HepG2 (cell line): ENCODE data around the gene UBE2QL1. TPM values are rescaled to one million over a fixed set of nuclear protein-coding genes. Genes with fewer than 3 reads are reported as not detected.

ENCODE experiments used
- JUN ChIP-seq: sonication (generic); formaldehyde crosslinking; IDR thresholded peaks from 2 replicates; pipeline ENCODE4 v1.4.0; 2020; ENCODE audit warnings: mild to moderate bottlenecking, missing genetic modification reagents
- ZNF547 ChIP-seq: sonication (generic); formaldehyde crosslinking; IDR thresholded peaks from 2 replicates; pipeline ENCODE4 v1.5.1; 2020; ENCODE audit warnings: mild to moderate bottlenecking, missing genetic modification reagents
- polyA plus RNA-seq, 8 experiments: library from polyadenylated mRNA; depleted of rRNA in 3 of 8; stranded (reverse) in 7 of 8; unstranded in 1 of 8; fragments of >200 nt; fragmentation: Illumina TruSeq in 4 of 8; extraction: Trizol in 4 of 8; gene quantifications; 2 replicates each; pipeline versions ENCODE4 v1.2.1 to v1.2.3, GENCODE V29; 2011 to 2016; ENCODE audit warnings: low read depth in 4 of 8, missing spikeins in 1 of 8, mixed read lengths in 1 of 8; ENCODE audit not compliant: insufficient read depth in 1 of 8
- total RNA-seq, 5 experiments: library from RNA; depleted of rRNA; stranded (reverse); fragments of >200 nt; fragmentation: Illumina TruSeq; extraction: Trizol; gene quantifications; 2 replicates each; pipeline ENCODE4 v1.2.3, GENCODE V29; 2016; ENCODE audit warnings: low read depth in 1 of 5
- TF ChIP-seq, protein P1 (sequence below): sonication (generic); formaldehyde crosslinking; IDR thresholded peaks from 2 replicates; pipeline ENCODE4 v1.4.0; 2020; ENCODE audit warnings: missing genetic modification reagents, borderline replicate concordance
- TF ChIP-seq, protein P2 (sequence below): sonication (generic); formaldehyde crosslinking; IDR thresholded peaks from 2 replicates; pipeline ENCODE4 v1.4.0; 2020; ENCODE audit warnings: missing genetic modification reagents

The UBE2QL1 gene
- total and polyA plus RNA-seq, 2 of the 13 experiments (the other 11 are each of a cell fraction or from before 2014, with no cell fraction given), result not detected

DNA sequence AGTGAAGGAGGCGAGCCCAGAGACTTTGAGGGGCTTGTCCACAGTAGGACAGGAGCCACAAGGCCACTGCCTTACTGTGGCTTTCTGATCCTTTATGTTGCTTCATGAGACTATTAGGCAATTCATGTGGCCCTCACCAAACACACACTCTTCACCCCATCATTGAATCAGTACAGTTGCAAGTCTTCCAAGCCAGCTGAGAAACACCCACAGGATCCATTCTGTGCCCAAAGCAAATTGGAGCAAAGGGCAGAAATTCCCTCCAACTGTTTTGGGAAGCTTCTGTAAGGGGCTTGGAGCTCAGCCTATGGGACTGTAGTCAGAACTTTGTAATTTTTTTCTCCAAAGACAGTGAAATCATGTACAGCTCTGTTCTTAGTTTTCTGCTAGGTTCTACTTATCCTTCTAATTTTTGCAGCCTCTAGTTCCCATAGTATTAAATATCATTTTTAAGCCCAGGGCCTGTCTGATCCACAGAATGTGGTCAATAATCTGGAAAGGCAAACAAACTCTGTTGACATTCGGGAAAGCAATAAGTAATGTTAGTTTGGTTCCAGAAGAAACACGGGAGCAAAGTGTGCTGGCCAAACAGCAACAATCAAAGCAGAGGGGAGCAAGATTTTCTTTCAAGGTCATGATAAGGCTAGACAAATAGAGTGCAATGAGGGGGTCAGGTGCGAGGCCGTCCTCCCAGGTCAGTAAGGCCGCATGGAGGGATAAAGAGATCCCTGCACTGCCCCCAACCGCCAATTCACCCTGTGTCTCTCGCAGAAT lies 47.0 kb downstream of the UBE2QL1 start (continued):
- TF ChIP-seq, protein P1, sequence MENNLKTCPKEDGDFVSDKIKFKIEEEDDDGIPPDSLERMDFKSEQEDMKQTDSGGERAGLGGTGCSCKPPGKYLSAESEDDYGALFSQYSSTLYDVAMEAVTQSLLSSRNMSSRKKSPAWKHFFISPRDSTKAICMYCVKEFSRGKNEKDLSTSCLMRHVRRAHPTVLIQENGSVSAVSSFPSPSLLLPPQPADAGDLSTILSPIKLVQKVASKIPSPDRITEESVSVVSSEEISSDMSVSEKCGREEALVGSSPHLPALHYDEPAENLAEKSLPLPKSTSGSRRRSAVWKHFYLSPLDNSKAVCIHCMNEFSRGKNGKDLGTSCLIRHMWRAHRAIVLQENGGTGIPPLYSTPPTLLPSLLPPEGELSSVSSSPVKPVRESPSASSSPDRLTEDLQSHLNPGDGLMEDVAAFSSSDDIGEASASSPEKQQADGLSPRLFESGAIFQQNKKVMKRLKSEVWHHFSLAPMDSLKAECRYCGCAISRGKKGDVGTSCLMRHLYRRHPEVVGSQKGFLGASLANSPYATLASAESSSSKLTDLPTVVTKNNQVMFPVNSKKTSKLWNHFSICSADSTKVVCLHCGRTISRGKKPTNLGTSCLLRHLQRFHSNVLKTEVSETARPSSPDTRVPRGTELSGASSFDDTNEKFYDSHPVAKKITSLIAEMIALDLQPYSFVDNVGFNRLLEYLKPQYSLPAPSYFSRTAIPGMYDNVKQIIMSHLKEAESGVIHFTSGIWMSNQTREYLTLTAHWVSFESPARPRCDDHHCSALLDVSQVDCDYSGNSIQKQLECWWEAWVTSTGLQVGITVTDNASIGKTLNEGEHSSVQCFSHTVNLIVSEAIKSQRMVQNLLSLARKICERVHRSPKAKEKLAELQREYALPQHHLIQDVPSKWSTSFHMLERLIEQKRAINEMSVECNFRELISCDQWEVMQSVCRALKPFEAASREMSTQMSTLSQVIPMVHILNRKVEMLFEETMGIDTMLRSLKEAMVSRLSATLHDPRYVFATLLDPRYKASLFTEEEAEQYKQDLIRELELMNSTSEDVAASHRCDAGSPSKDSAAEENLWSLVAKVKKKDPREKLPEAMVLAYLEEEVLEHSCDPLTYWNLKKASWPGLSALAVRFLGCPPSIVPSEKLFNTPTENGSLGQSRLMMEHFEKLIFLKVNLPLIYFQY (CRISPR knock-in tag), result no peak
- TF ChIP-seq ZNF547 (CRISPR knock-in tag) (no peak), JUN (CRISPR knock-in tag) (no peak)
- TF ChIP-seq, protein P2, sequence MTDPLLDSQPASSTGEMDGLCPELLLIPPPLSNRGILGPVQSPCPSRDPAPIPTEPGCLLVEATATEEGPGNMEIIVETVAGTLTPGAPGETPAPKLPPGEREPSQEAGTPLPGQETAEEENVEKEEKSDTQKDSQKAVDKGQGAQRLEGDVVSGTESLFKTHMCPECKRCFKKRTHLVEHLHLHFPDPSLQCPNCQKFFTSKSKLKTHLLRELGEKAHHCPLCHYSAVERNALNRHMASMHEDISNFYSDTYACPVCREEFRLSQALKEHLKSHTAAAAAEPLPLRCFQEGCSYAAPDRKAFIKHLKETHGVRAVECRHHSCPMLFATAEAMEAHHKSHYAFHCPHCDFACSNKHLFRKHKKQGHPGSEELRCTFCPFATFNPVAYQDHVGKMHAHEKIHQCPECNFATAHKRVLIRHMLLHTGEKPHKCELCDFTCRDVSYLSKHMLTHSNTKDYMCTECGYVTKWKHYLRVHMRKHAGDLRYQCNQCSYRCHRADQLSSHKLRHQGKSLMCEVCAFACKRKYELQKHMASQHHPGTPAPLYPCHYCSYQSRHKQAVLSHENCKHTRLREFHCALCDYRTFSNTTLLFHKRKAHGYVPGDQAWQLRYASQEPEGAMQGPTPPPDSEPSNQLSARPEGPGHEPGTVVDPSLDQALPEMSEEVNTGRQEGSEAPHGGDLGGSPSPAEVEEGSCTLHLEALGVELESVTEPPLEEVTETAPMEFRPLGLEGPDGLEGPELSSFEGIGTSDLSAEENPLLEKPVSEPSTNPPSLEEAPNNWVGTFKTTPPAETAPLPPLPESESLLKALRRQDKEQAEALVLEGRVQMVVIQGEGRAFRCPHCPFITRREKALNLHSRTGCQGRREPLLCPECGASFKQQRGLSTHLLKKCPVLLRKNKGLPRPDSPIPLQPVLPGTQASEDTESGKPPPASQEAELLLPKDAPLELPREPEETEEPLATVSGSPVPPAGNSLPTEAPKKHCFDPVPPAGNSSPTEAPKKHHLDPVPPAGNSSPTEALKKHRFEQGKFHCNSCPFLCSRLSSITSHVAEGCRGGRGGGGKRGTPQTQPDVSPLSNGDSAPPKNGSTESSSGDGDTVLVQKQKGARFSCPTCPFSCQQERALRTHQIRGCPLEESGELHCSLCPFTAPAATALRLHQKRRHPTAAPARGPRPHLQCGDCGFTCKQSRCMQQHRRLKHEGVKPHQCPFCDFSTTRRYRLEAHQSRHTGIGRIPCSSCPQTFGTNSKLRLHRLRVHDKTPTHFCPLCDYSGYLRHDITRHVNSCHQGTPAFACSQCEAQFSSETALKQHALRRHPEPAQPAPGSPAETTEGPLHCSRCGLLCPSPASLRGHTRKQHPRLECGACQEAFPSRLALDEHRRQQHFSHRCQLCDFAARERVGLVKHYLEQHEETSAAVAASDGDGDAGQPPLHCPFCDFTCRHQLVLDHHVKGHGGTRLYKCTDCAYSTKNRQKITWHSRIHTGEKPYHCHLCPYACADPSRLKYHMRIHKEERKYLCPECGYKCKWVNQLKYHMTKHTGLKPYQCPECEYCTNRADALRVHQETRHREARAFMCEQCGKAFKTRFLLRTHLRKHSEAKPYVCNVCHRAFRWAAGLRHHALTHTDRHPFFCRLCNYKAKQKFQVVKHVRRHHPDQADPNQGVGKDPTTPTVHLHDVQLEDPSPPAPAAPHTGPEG, result no peak
